Neural progenitor cell (in vitro differentiated cells): ENCODE measurements around the gene SAMD4B. TPM values are rescaled to one million over a fixed set of nuclear protein-coding genes. Genes with fewer than 3 reads are reported as not detected.

ENCODE experiments used
- DNase-seq: peaks from one replicate; pipeline ENCODE4 v3.0.0-alpha.2; 2016; ENCODE audit warnings: low spot score
- H2AFZ ChIP-seq: fragments of 200-600 bp; sonication (generic); replicated peaks from 2 replicates; pipeline ENCODE4 v1.6.1; 2016; ENCODE audit warnings: antibody characterized with exemption
- H3F3A ChIP-seq: fragments of 200-600 bp; sonication (generic); 2 replicates; pipeline ENCODE4 v1.6.1; 2016; ENCODE audit warnings: antibody characterized with exemption, low read depth
- H3K27ac ChIP-seq: fragments of 200-600 bp; sonication (generic); 2 replicates; pipeline ENCODE4 v1.5.1; 2016; ENCODE audit warnings: mild to moderate bottlenecking
- H3K27me3 ChIP-seq: fragments of 200-600 bp; sonication (generic); 2 replicates; pipeline ENCODE4 v1.6.1; 2016; ENCODE audit warnings: mild to moderate bottlenecking, moderate library complexity
- H3K36me3 ChIP-seq: fragments of 200-600 bp; sonication (generic); 2 replicates; pipeline ENCODE4 v1.5.1; 2016
- H3K4me1 ChIP-seq: fragments of 200-600 bp; sonication (generic); 2 replicates; pipeline ENCODE4 v1.6.1; 2016; ENCODE audit warnings: mixed run types
- H3K4me2 ChIP-seq: fragments of 200-600 bp; sonication (generic); 2 replicates; pipeline ENCODE4 v1.6.1; 2016
- H3K4me3 ChIP-seq: fragments of 200-600 bp; sonication (generic); 2 replicates; pipeline ENCODE4 v1.5.1; 2016
- H3K79me2 ChIP-seq: fragments of 200-600 bp; sonication (generic); 2 replicates; pipeline ENCODE4 v1.6.1; 2016; ENCODE audit warnings: low read depth
- H3K9ac ChIP-seq: fragments of 200-600 bp; sonication (generic); 2 replicates; pipeline ENCODE4 v1.6.1; 2016
- H3K9me3 ChIP-seq: fragments of 200-600 bp; sonication (generic); 2 replicates; pipeline ENCODE4 v1.5.1; 2016; ENCODE audit warnings: low read depth
- H4K20me1 ChIP-seq: fragments of 200-600 bp; sonication (generic); 2 replicates; pipeline ENCODE4 v1.6.1; 2016; ENCODE audit warnings: low read depth
- H3K27ac Mint-ChIP-seq: 3 replicates; pipeline ENCODE4 v1.8.0; 2021; ENCODE audit warnings: mixed read lengths
- H3K27me3 Mint-ChIP-seq: 2 replicates; pipeline ENCODE4 v1.8.0; 2022; ENCODE audit warnings: low read depth, mild to moderate bottlenecking, inconsistent platforms, moderate library complexity, mixed read lengths; ENCODE audit not compliant: insufficient read depth
- H3K36me3 Mint-ChIP-seq: 3 replicates; pipeline ENCODE4 v1.8.0; 2021; ENCODE audit warnings: mixed read lengths
- H3K4me1 Mint-ChIP-seq: 3 replicates; pipeline ENCODE4 v1.8.0; 2021; ENCODE audit warnings: mixed read lengths
- H3K4me3 Mint-ChIP-seq: 3 replicates; pipeline ENCODE4 v1.8.0; 2021; ENCODE audit warnings: mild to moderate bottlenecking, moderate library complexity, mixed read lengths
- H3K9me3 Mint-ChIP-seq: 3 replicates; pipeline ENCODE4 v1.8.0; 2020; ENCODE audit warnings: mixed read lengths
- CTCF ChIP-seq: fragments of 200-600 bp; sonication (generic); IDR thresholded peaks from 2 replicates; pipeline ENCODE4 v1.5.1; 2017; ENCODE audit warnings: antibody characterized with exemption, mild to moderate bottlenecking
- EZH2 ChIP-seq: fragments of 200-600 bp; sonication (generic); IDR thresholded peaks from 2 replicates; pipeline ENCODE4 v1.6.1; 2017; ENCODE audit warnings: antibody characterized with exemption, mild to moderate bottlenecking, moderate library complexity
- EZH2phosphoT487 ChIP-seq: fragments of 200-600 bp; sonication (generic); IDR thresholded peaks from 2 replicates; pipeline ENCODE4 v1.6.1; 2017; ENCODE audit warnings: antibody characterized with exemption
- total RNA-seq: library from RNA; depleted of rRNA; stranded (reverse); fragments of >200 nt; gene quantifications from 2 replicates; pipeline ENCODE4 v1.2.3, GENCODE V29; 2015; ENCODE audit warnings: low replicate concordance

SAMD4B gene
- total RNA-seq, 1 donor from 2014 or later = 32.8 TPM

GRCh38 chr19:39420769-39421168 lies 78.5 kb downstream of the SAMD4B start:
- Mint-ChIP-seq H3K4me1 (peaks cover 10% of the 10 kb centered on the region), H3K36me3 (peaks cover 25% of the 10 kb centered on the region), H3K4me3 (no peak overlapping the region), H3K9me3 (no peaks in the 10 kb centered on the region), H3K27ac (no peak overlapping the region), H3K27me3 (peaks cover 4% of the 10 kb centered on the region)
- Histone ChIP-seq H3K4me1 (no peaks in the 10 kb centered on the region), H3K9me3 (no peaks in the 10 kb centered on the region), H2AFZ (no peak overlapping the region), H3K4me2 (no peak overlapping the region), H3K27me3 (no peaks in the 10 kb centered on the region), H3K4me3 (no peak overlapping the region), H4K20me1 (peaks cover 19% of the 10 kb centered on the region), H3K36me3 (no peaks in the 10 kb centered on the region), H3K27ac (no peak overlapping the region), H3F3A (peaks cover 2% of the 10 kb centered on the region), H3K79me2 (peaks cover 13% of the 10 kb centered on the region), H3K9ac (no peak overlapping the region)
- TF ChIP-seq EZH2phosphoT487 = no peak
- no peak for TF ChIP-seq CTCF
- no peak for TF ChIP-seq EZH2
- no peak for DNase-seq

DNA sequence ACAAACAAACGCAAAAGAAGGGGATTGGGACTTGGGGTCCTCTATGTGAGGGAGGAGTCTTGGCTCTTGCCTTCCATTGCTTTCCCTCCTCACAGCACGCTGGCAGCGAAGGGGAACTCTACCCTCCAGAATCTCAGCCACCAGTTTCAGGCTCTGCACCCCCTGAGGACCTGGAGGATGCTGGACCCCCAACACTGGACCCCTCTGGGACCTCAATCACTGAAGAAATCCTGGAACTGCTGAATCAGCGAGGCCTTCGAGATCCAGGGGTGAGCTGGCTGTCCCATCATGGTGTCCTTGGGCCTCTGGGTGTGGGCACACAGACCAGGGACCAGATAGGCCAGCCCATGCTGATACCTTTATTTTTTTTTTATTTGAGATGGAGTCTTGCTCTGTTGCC lies 79.8 kb downstream of the SAMD4B start:
- Mint-ChIP-seq H3K27me3 (peaks cover 4% of the 10 kb centered on the region), H3K4me1 (peaks cover 15% of the 10 kb centered on the region), H3K9me3 (no peaks in the 10 kb centered on the region), H3K27ac (no peak overlapping the region), H3K36me3 (peaks cover 30% of the 10 kb centered on the region), H3K4me3 (no peak overlapping the region)
- no peak overlapping the region for H3K27ac ChIP-seq
- DNase-seq = no peak
- peaks cover under 1% of the 10 kb centered on the region for H3K79me2 ChIP-seq
- no peak overlapping the region for H3K4me2 ChIP-seq
- peaks cover 4% of the 10 kb centered on the region for H3F3A ChIP-seq
- H3K36me3 ChIP-seq = no peaks in the 10 kb centered on the region
- H4K20me1 ChIP-seq = peaks cover 7% of the 10 kb centered on the region
- H2AFZ ChIP-seq = no peak overlapping the region
- no peak overlapping the region for H3K4me3 ChIP-seq
- H3K9me3 ChIP-seq = no peaks in the 10 kb centered on the region
- H3K9ac ChIP-seq = no peak overlapping the region
- no peaks in the 10 kb centered on the region for H3K4me1 ChIP-seq
- no peaks in the 10 kb centered on the region for H3K27me3 ChIP-seq
- TF ChIP-seq EZH2 (no peak), EZH2phosphoT487 (no peak), CTCF (no peak)

DNA sequence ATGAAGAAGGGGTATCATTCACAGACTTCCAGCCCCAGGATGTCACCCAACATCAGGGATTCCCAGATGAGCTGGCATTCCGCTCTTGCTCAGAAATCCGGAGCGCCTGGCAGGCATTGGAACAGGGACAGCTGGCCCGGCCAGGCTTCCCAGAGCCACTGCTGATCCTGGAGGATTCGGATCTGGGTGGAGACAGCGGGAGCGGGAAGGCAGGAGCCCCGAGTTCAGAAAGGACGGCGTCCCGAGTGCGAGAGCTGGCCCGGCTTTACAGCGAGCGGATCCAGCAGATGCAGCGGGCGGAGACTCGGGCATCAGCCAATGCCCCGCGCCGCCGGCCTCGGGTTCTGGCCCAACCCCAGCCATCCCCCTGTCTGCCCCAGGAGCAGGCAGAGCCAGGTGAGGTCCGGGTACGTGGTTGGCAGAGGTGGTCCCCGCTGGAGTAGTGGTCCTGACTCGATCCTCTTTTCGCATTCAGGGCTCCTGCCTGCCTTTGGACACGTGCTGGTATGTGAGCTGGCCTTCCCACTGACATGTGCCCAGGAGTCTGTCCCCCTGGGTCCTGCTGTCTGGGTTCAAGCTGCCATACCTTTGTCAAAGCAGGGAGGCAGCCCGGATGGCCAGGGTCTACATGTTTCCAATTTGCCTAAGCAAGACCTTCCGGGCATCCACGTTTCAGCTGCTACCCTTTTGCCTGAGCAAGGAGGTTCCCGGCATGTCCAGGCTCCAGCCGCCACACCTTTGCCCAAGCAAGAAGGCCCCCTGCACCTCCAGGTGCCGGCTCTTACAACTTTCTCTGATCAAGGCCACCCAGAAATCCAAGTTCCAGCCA lies 81.3 kb downstream of the SAMD4B start:
- Histone ChIP-seq H3K4me1 (peaks cover 3% of the 10 kb centered on the region), H4K20me1 (peaks cover 10% of the 10 kb centered on the region), H3K9me3 (no peaks in the 10 kb centered on the region), H3K79me2 (no peaks in the 10 kb centered on the region), H3K36me3 (no peaks in the 10 kb centered on the region), H3K4me2 (no peak overlapping the region), H3F3A (peaks cover 16% of the 10 kb centered on the region), H3K27me3 (no peaks in the 10 kb centered on the region), H3K27ac (no peak overlapping the region), H3K9ac (no peak overlapping the region), H3K4me3 (no peak overlapping the region), H2AFZ (no peak overlapping the region)
- H3K27me3 Mint-ChIP-seq = peaks cover 4% of the 10 kb centered on the region
- no peak for DNase-seq
- no peak overlapping the region for H3K27ac Mint-ChIP-seq
- no peaks in the 10 kb centered on the region for H3K9me3 Mint-ChIP-seq
- peaks cover 28% of the 10 kb centered on the region for H3K36me3 Mint-ChIP-seq
- peak overlapping the region; percentile 60 for H3K4me3 Mint-ChIP-seq
- H3K4me1 Mint-ChIP-seq = peaks cover 16% of the 10 kb centered on the region
- TF ChIP-seq EZH2 = no peak
- TF ChIP-seq EZH2phosphoT487 = no peak

DNA sequence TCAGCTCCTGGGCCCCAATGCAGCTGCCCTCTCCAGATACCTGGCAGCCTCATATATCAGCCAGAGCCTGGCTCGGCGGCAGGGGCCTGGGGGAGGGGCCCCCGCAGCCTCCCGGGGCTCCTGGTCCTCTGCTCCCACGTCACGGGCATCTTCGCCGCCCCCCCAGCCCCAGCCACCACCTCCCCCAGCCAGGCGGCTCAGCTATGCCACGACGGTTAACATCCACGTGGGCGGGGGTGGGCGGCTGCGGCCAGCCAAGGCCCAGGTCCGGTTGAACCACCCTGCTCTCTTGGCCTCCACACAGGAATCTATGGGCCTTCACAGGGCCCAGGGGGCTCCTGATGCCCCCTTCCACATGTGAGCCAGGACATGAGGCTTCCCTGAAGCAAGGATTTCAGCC lies 82.7 kb downstream of the SAMD4B start:
- peaks cover 30% of the 10 kb centered on the region for H3F3A ChIP-seq
- H3K79me2 ChIP-seq = no peaks in the 10 kb centered on the region
- Mint-ChIP-seq H3K9me3 (no peaks in the 10 kb centered on the region), H3K4me1 (peaks cover 24% of the 10 kb centered on the region), H3K27ac (no peak overlapping the region), H3K4me3 (no peak overlapping the region), H3K27me3 (peaks cover 4% of the 10 kb centered on the region), H3K36me3 (peaks cover 24% of the 10 kb centered on the region)
- no peak overlapping the region for H3K27ac ChIP-seq
- H3K27me3 ChIP-seq = no peaks in the 10 kb centered on the region
- TF ChIP-seq EZH2phosphoT487 (no peak), CTCF (no peak), EZH2 (no peak)
- no peak overlapping the region for H3K4me3 ChIP-seq
- no peak overlapping the region for H3K4me2 ChIP-seq
- H2AFZ ChIP-seq = no peak overlapping the region
- H3K36me3 ChIP-seq = no peaks in the 10 kb centered on the region
- no peak for DNase-seq
- peaks cover 10% of the 10 kb centered on the region for H4K20me1 ChIP-seq
- H3K9ac ChIP-seq = no peak overlapping the region
- H3K4me1 ChIP-seq = peaks cover 10% of the 10 kb centered on the region
- H3K9me3 ChIP-seq = no peaks in the 10 kb centered on the region
